NAMALWA (cell line): ENCODE results near the gene SLC25A26.

Source experiments
- DNase-seq: peaks from one replicate; pipeline ENCODE4 v3.0.0-alpha.2; 2015; ENCODE audit warnings: low spot score

SLC25A26 gene

DNA sequence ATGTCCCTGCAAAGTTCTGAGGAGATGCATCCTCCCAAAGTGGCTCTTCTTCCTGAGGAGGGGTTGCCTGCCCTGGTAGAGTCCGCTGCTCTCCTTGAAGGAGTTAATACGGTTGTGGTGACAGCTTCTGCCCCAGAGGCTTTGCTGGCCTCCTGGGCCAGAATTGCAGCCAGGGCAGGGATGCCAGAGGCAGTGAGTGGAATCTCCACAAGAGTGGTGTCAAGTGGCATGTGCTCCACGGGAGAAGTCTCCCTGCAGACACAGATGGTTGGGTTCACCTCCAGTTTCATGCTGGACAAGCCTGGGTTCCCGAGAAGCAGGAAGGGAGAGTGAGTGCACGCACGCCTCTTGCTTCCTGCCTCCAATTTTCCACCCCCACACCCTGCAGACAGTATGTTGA is 105.5 kb downstream of the SLC25A26 start:
- DNase-seq = no peak

DNA sequence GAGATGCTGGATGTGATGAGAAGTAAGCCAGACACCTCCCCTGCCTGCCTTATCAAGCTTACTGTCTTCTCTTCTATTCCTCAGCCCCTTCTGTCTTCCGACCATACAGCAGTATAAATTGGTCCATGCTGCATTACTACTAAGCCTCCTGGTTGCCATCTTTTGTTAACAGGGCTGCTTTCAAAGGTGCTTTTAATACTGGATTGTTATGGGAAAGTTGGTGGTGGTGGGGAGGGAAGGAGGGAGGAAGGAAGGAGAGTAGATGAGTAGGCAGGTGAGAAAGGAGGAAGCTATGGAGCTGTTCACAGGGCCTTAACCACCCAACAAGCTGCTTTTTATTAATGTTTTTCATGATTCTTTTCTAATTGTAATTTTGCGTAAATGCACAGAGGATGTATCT is 114.9 kb downstream of the SLC25A26 start:
- DNase-seq = no peak

DNA sequence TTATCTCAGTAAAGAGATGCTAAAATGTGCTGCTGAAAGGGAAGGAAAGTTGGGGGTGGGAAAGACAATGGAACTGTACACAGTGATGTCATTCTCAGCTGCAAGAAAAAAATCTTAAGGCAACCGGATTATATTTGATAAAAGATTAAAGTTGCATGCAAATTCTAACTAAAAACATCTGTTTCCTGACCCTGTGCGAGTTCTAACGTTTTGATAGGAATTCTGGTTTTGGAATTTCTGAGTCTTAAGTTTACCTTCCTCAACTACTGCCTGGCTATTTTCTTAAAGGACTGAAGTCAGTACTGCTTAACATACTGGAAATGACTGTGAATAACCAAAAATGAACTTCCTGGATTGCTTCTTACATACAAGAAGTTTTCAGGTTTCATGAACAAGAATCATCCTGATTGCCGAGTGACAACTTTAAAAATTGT is 115.5 kb downstream of the SLC25A26 start:
- no peak for DNase-seq

DNA sequence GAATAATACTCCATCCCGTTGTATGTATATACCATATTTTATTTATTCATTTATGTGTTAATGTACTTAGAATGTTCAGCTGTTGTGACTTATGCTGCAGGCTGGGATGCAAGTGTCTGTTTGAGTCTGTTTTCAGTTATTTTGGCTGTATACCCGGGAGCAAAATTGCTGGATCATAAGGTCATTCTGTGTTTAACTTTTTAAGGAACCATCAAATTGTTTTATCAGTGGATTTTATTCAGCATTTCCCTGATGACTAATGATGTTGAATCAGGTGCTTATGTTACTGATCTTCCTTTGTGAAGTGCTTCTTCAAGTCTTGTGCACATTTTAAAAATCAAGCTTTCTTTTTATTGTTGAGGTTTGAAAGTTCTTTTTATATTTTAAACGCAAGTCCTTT is 118.1 kb downstream of the SLC25A26 start:
- DNase-seq = no peak

DNA sequence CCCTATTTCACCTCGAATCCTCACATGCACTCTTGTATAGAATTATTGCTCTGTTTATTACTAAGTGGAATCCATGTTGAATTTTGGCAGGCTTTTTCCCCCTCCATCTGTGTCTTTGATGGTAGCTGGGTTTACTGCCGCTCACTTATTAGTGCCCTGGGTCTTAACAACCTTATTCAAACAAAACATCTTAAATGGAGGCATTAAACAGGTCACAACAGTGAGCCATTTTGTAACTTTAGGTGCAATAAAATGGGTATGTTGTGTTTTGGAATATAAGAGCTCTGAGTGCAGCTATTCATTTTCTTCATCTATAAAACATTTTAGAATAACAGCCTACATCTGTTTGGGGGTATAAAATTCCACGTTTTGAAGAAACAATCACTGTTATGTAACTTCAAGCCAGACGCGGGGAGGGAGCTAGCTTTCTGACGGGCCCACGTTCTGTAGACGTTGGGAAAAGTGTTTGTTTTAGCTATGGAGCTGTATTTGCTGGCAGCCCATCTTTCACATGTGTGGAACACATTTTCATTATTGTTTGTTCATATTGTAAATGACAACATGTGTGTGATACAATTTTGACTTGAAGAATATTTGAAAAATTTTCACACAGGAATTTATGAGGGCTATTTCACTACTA is 122.0 kb downstream of the SLC25A26 start:
- DNase-seq = no peak

- no peak for DNase-seq
These were observed 123.6 kb downstream of the SLC25A26 start for GRCh38 chr3:66344391-66344811.

DNA sequence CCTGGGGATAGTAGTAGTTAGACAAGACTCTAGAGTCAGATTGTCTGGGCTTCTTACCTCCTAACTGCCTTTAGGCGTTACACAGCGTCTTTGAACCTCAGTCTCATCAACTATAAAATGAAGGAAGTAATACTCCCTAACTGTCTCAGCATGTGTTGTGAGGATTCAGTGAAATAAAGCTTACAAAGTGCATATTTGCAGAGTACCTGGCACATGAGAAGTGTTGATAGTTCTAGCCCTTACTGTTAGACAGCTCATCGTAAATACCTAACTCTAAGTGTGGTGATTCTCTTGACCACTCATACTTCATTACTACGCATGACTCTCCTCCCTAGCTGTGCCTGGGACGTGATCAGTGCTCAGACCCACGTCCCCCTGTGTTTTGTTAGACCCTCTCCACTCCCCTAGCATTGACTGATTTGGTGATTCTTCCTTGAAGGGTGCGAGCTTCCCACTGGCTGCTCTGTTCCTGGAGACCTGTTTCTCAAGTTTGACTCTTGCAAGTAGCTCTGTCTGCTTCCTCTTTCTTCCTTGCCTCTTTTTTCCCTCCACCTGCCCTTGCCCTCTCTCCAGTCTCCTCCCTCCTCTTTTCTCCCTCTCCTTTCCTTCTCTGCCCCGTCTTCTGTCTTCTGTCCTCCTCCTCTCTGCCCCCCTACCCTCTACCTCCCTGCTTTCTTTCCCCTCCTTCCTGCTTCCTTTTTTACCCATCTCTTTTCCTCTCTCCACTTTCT is 124.2 kb downstream of the SLC25A26 start:
- DNase-seq = no peak

DNA sequence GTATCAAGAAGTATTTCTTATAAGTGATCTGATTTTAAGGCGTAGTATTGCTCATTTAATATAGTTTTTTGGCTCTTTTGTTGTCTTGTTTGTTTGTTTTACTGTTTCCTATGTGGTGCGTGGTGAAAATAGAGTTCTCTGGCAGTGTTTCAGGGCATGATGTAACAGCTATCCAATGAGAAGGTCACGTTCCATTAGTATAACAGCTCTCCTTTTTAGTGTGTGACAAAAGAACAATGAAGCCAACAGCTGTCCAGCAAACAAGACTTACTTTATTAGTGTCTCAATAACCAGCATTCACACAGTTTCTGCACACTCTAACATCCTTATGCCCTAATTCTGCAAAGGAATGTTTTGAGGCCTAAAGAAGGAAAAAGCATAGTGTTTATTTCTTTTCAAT is 127.9 kb downstream of the SLC25A26 start:
- DNase-seq = no peak

DNA sequence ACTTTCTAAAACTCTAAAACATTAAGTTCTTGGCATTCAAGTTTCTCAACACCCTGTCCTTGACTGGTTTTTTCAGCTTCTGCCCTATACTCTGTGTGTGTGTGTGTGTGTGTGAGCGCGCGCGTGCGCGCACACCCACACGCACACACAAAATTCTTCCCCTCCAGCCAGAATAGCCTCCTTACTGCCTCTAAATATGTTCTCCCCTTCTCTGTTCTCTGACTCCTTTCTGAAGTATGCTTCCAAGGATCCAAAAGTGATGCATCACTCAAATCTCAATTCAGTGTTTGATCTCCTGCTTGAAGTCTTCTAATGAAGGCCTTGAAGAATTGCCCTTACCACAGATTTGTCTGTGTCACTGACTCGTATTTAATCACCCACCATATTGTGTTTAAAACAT is 129.8 kb downstream of the SLC25A26 start:
- DNase-seq = no peak

DNA sequence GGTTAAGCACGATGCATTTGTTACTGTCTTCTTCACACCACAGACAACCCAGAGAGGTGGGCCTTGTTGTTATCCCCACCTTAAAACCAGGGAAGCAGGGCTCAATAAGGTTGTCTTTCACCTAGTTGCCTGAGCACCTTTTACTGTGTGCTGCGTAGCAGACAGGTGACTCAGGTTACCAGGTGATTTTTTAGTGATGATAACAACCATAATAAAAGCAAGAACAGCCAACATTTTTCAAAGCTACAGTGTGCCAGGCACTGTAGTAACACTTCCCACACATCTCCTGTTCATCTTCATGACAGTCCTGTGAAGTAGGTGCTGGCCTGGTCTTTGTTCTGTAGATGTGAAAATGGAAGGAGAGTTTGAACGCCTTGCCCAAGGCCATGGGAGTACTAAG is 132.2 kb downstream of the SLC25A26 start:
- DNase-seq = no peak

GRCh38 chr3:66353530-66353929 is 132.7 kb downstream of the SLC25A26 start:
- no peak for DNase-seq

GRCh38 chr3:66354001-66354400 is 133.2 kb downstream of the SLC25A26 start:
- DNase-seq = no peak

DNA sequence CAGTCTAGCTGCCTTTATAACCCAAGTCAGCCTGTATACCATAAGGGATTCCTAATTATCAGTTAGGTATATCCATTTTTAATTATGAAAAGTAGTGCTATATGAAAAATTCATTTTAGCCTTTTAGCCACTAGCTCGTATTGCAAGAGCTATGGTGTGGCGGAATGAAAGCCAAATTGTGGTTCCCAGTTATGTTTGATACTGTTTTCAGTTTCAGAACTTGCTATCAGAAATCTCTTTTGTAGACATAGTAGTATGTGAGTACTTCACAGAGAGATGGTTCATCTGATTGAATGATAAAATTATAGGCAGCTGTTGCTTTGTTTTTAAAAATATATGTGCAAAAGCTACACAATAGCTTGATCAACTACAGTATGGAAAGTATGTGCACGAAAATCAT is 134.6 kb downstream of the SLC25A26 start:
- DNase-seq = no peak

DNA sequence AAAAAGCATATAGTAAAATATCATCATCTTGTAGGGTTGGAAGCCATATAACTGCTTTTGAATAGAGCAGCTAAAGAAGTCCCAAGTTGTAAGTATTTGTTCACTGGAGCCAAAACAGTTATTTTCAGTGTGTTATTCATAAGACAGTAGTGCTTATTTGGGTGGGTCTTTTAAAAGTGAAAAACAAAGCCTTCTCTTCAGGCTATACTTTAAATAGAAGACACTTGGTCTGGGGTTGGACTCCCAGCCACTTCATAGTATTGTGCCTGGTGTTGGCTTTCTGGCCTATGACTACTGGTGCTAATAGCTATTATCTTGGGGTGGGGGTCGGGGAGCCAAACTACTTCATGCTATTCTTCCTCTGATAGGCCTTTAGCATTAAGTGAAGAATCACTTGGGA is 135.2 kb downstream of the SLC25A26 start:
- DNase-seq = no peak

- DNase-seq = no peak
These were observed 140.6 kb downstream of the SLC25A26 start for GRCh38 chr3:66361356-66361755.

DNA sequence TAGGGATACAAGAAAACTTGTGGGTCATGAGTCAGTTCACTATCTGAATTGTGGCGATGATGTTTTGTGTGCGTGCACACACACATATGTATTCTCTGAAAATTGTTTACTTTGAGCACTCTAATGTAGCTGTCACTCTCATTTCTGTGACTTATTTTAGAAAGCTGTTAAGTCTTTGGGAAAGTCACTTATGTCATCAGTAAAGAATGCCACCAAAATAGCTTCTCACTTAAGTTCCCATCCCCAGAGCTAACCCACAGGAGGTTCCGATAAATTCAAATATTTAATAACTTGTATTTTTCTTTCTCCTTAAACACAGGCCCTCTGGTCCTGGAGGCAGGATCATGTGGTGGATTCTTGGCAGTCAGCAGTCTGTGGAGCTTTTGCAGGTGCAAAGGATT is 141.7 kb downstream of the SLC25A26 start:
- DNase-seq = no peak

DNA sequence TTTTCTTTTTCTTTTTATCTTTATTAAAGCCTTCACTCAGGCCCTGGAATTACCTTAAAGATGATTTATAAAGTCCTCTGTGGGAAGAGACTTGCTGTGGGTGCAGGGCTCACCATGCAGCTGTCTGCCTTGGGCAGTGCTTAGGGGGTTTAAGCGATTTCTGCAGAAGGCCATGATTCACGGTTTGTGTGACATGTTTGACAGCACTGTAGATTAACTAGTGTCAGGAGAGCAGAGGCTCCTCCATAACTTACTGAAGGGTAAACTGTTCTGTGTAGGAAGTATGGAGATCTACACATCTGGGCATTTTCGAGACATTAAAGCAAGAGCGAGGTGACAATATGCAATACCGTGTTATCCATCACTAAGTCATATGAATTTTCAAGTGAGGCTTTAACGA is 142.3 kb downstream of the SLC25A26 start:
- DNase-seq = no peak

- no peak for DNase-seq
These were observed 144.3 kb downstream of the SLC25A26 start for GRCh38 chr3:66365080-66365479.

GRCh38 chr3:66366747-66367146 is 145.9 kb downstream of the SLC25A26 start:
- no peak for DNase-seq

- DNase-seq = no peak
These were observed 147.2 kb downstream of the SLC25A26 start for GRCh38 chr3:66367979-66368378.

- DNase-seq = no peak
These were observed 149.4 kb downstream of the SLC25A26 start for GRCh38 chr3:66370179-66370578.

DNA sequence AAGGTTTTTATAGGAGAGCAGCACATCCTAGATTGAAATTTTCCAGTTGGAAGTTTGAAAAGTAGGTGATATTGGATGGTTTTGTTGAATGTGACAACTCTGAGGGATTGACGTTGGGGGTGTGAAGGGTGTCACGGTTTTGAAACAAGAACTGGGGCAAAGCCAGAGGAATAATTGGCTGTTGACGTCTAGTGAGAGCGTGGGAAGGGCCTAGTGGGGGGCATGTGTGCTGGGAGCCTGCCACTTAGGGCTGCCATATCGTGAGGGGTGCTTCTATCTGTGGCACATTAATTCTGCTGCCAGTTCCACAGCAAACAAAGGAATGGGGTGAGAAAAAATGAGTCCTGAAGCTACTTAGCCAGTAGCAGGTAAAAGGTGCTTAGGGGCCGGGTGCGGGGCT is 150.6 kb downstream of the SLC25A26 start:
- DNase-seq = no peak

- DNase-seq = peak; percentile 5
These were observed 152.0 kb downstream of the SLC25A26 start for GRCh38 chr3:66372681-66373350.
